Kidney (tissue), 14 donors: ENCODE data around the gene ERBB3. TPM values are rescaled to one million over a fixed set of nuclear protein-coding genes. Genes with fewer than 3 reads are reported as not detected.

Experiments used
- DNase-seq, 5 donors: peaks; one replicate each; pipeline ENCODE4 v3.0.0-alpha.2; 2013 to 2020
- FAIRE-seq: peaks from 2 replicates; lab custom pipeline; 2012; peaks lifted over from hg19 to GRCh38; lab: Jason Lieb, UNC
- H3K27ac ChIP-seq, 2 donors: one replicate each; pipeline ENCODE4 v1.7.0; 2013; ENCODE audit warnings: low read depth in 2 of 2, low read length in 2 of 2, inconsistent platforms in 1 of 2
- H3K27me3 ChIP-seq: one replicate; pipeline ENCODE4 v1.7.1; 2013; ENCODE audit warnings: low read length, inconsistent platforms; ENCODE audit not compliant: control insufficient read depth, insufficient read depth
- H3K36me3 ChIP-seq, 3 donors: one replicate each; pipeline versions ENCODE4 v1.7.0 to v1.7.1; 2013; ENCODE audit warnings: low read length in 3 of 3, control low read depth in 1 of 3, inconsistent platforms in 1 of 3; ENCODE audit not compliant: insufficient read depth in 3 of 3, control insufficient read depth in 2 of 3
- H3K4me1 ChIP-seq, 3 donors: one replicate each; pipeline versions ENCODE4 v1.7.0 to v1.7.1; 2013; ENCODE audit warnings: low read length in 3 of 3, inconsistent platforms in 1 of 3, low read depth in 1 of 3; ENCODE audit not compliant: control insufficient read depth in 2 of 3, insufficient read depth in 2 of 3
- H3K4me3 ChIP-seq, 3 donors: one replicate each; pipeline versions ENCODE4 v1.7.0 to v1.8.1; 2013; ENCODE audit warnings: low read length in 3 of 3, control low read depth in 1 of 3, inconsistent platforms in 1 of 3
- H3K9ac ChIP-seq, 3 donors: one replicate each; pipeline versions ENCODE4 v1.7.0 to v1.7.1; 2013; ENCODE audit warnings: low read length in 3 of 3, control low read depth in 1 of 3, inconsistent platforms in 1 of 3
- H3K9me3 ChIP-seq, 3 donors: one replicate each; pipeline versions ENCODE4 v1.7.0 to v1.7.1; 2013; ENCODE audit warnings: low read length in 3 of 3, control low read depth in 1 of 3, inconsistent platforms in 1 of 3; ENCODE audit not compliant: control insufficient read depth in 2 of 3, insufficient read depth in 1 of 3
- intact Hi-C: fragments of 100-400 bp; cut with DNase I; formaldehyde crosslinking; loops from one replicate; pipeline ENCODE4 v1.11.1; 2022
- polyA plus RNA-seq: library from polyadenylated mRNA; stranded (reverse); fragments of 350-450 nt; fragmentation: Illumina TruSeq; extraction: RNeasy Lipid Tissue Mini Kit (QIAGEN cat#74804); gene quantifications from one replicate; pipeline ENCODE4 v1.2.3, GENCODE V29; 2014; ENCODE audit warnings: low read depth, low replicate concordance; ENCODE audit not compliant: insufficient read depth
- total RNA-seq: library from RNA; stranded (reverse); fragmentation: NEBNext Ultra II Directional; extraction: Animal tissue kit (Norgen Biotek cat#: 25700); gene quantifications from one replicate; pipeline ENCODE4 v1.2.1, GENCODE V29; 2021
- TF ChIP-seq, protein P1 (sequence below): IDR thresholded peaks from 3 replicates; pipeline ENCODE4 v1.5.1; 2012; ENCODE audit warnings: mild to moderate bottlenecking, moderate library complexity, borderline replicate concordance; ENCODE audit not compliant: insufficient read depth; ENCODE audit errors: extremely low read depth
- donor health status: control.
- donor health status: control.
- donor health status: control.
- donor health status: control.
- donor health status: control.
- donor health status: DM: yes; HTN: yes; CAD: no.
- donor health status: Normal renal cell carcinoma (clear cell type).

Gene ERBB3
- total and polyA plus RNA-seq, 2 donors from 2014 or later: 31.5 to 58.1 TPM

DNA sequence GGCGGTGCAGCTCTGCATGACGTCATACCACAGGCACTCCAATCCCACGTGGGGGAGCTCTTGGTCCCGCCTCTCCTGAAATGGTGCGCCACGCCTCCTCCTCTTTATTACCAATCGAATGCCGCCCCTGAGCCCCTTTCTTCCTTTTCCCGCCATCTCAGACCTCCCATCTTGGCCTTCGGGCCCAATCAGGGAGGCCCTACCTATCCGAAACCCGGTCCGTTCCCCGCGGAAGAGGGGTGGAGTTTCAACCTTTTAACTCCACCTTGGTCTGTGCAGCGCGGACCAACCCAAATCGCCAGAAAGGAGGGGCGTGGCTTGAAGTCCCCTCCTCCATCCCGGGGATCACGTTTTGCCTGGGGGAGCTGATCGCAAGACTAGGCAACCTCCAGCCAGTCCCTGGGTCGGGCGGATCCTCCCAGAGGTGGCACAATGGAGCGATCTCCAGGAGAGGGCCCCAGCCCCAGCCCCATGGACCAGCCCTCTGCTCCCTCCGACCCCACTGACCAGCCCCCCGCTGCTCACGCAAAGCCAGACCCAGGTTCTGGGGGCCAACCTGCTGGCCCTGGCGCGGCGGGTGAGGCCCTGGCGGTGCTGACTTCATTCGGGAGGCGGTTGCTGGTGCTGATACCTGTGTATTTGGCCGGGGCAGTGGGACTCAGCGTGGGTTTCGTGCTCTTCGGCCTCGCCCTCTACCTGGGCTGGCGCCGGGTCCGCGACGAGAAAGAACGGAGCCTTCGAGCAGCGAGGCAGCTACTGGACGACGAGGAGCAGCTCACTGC, 48.1 kb downstream of the ERBB3 start, which contains the start of gene ESYT1:
ESYT1 (plus strand) TSS at position 380 of the 782 bp plus-strand sequence; CDS start at position 433, 53 bp downstream.
- Histone ChIP-seq H3K27ac (peak within 1 kb of the TSS; percentile 88 to 90), H3K9me3 (no peaks in the 10 kb centered on the region), H3K4me1 (peaks cover 11 to 25% (median 12%) of the 10 kb centered on the region in 3 donors), H3K27me3 (no peaks in the 10 kb centered on the region), H3K36me3 (peaks cover 2 to 20% (median 11%) of the 10 kb centered on the region in 3 donors), H3K9ac (peak within 1 kb of the TSS; percentile 77 to 95 (median 90)), H3K4me3 (peak within 1 kb of the TSS; percentile 80 to 83 (median 82))
- intact Hi-C loops: loop anchor here (10.0 kb wide), 1 partner anchor 57 kb away; the partner anchor contains the start of gene SMARCC2
- peak; percentile 98 for FAIRE-seq
- TF ChIP-seq, protein P1, sequence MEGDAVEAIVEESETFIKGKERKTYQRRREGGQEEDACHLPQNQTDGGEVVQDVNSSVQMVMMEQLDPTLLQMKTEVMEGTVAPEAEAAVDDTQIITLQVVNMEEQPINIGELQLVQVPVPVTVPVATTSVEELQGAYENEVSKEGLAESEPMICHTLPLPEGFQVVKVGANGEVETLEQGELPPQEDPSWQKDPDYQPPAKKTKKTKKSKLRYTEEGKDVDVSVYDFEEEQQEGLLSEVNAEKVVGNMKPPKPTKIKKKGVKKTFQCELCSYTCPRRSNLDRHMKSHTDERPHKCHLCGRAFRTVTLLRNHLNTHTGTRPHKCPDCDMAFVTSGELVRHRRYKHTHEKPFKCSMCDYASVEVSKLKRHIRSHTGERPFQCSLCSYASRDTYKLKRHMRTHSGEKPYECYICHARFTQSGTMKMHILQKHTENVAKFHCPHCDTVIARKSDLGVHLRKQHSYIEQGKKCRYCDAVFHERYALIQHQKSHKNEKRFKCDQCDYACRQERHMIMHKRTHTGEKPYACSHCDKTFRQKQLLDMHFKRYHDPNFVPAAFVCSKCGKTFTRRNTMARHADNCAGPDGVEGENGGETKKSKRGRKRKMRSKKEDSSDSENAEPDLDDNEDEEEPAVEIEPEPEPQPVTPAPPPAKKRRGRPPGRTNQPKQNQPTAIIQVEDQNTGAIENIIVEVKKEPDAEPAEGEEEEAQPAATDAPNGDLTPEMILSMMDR: no peak
- DNase-seq: peak; percentile 99 to 100 (median 100)

- peak overlapping the region; percentile 77 to 95 (median 90) for H3K9ac ChIP-seq
- no peaks in the 10 kb centered on the region for H3K9me3 ChIP-seq
- H3K4me1 ChIP-seq: peaks cover 11 to 25% (median 12%) of the 10 kb centered on the region in 3 donors
- FAIRE-seq (no peak), DNase-seq (peak in 4 of 5 donors; percentile 47 to 84 (median 60))
- TF ChIP-seq, protein P1: no peak
- H3K36me3 ChIP-seq: peaks cover 4 to 20% (median 18%) of the 10 kb centered on the region in 3 donors
- intact Hi-C loops: loop anchor here (10.0 kb wide), 1 partner anchor 56 kb away; the partner anchor contains the start of gene SMARCC2
- H3K27me3 ChIP-seq: no peaks in the 10 kb centered on the region
- H3K4me3 ChIP-seq: peak overlapping the region; percentile 80 to 83 (median 82)
- peak overlapping the region; percentile 88 to 90 for H3K27ac ChIP-seq
These were observed 48.8 kb downstream of the ERBB3 start for GRCh38 chr12:56128670-56129205.

DNA sequence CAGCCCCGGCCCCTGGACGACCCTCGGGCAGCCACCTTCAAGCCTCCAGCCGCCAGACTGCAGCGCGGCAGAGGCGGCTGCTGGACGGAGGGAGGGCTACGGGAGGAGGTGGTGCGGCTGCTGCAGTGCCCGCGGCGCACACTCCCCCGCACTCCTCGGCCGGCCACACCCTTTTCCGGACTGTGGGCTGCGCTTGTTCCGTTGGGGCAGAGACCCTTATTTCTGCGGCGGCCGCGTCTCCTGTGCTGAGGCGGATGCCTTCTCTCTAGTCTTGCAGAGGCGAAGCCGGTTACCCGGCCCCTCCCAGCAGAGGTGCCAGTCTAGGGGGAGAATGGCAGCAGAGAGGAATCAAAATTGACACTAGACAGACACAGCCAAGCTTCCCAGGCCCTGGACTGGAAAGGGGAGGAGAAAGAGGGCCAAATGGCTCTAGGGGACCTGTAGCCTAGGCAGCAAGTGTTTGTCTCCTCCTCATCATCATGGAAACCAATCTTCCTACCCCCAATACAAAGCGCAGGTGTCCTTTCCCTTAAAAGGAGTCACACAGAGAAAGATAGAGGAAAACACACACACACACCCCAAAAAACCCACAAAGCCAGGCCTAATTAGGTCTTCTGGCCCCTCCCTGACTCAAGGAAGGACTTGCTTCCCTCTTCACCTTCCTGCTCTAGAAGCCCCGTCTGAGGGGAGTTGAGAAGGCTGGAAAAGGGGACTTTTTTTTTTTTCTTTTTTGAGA, 49.4 kb downstream of the ERBB3 start:
- H3K4me1 ChIP-seq: peaks cover 11 to 25% (median 12%) of the 10 kb centered on the region in 3 donors
- no peaks in the 10 kb centered on the region for H3K9me3 ChIP-seq
- peak overlapping the region; percentile 77 to 95 (median 90) for H3K9ac ChIP-seq
- peak overlapping the region; percentile 80 to 83 (median 82) for H3K4me3 ChIP-seq
- H3K27me3 ChIP-seq: no peaks in the 10 kb centered on the region
- intact Hi-C loops: loop anchor here (10.0 kb wide), 1 partner anchor 55 kb away; the partner anchor contains the start of gene SMARCC2
- H3K36me3 ChIP-seq: peaks cover 4 to 25% (median 24%) of the 10 kb centered on the region in 3 donors
- peak overlapping the region; percentile 88 to 90 for H3K27ac ChIP-seq
- TF ChIP-seq, protein P1: no peak
- no peak for FAIRE-seq
- DNase-seq: peak; percentile 81 to 92 (median 87)
